Measurements from ENCODE around the gene TRAPPC3L. TPM values are rescaled to one million over a fixed set of nuclear protein-coding genes. Genes with fewer than 3 reads are reported as not detected.

Gene TRAPPC3L
- total and polyA plus RNA-seq, 9 of the 15 experiments (the other 6 are each of a cell fraction or from before 2014, with no cell fraction given) = not detected

DNA sequence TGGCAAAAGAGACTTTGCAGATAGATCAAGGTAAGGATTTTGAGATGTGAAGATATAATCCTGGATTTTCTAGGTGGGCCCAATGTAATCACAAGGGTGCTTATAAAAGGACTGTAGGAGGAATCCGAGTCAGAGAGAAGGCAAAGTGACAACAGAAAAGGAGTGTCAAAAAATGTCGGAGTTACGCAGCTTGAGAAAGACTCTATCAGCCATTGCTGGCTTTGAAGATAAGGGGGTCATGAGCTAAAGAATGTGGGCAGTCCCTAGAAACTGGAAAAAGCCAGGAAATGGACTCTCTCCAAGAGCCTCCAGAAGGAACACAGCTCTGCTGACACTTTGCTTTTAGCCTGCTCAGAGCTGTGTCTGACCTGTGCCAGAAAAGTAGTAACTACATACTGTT, 17.1 kb upstream of the TRAPPC3L start (continued):
- TF ChIP-seq, protein P1, sequence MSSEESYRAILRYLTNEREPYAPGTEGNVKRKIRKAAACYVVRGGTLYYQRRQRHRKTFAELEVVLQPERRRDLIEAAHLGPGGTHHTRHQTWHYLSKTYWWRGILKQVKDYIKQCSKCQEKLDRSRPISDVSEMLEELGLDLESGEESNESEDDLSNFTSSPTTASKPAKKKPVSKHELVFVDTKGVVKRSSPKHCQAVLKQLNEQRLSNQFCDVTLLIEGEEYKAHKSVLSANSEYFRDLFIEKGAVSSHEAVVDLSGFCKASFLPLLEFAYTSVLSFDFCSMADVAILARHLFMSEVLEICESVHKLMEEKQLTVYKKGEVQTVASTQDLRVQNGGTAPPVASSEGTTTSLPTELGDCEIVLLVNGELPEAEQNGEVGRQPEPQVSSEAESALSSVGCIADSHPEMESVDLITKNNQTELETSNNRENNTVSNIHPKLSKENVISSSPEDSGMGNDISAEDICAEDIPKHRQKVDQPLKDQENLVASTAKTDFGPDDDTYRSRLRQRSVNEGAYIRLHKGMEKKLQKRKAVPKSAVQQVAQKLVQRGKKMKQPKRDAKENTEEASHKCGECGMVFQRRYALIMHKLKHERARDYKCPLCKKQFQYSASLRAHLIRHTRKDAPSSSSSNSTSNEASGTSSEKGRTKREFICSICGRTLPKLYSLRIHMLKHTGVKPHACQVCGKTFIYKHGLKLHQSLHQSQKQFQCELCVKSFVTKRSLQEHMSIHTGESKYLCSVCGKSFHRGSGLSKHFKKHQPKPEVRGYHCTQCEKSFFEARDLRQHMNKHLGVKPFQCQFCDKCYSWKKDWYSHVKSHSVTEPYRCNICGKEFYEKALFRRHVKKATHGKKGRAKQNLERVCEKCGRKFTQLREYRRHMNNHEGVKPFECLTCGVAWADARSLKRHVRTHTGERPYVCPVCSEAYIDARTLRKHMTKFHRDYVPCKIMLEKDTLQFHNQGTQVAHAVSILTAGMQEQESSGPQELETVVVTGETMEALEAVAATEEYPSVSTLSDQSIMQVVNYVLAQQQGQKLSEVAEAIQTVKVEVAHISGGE (CRISPR knock-in tag; IDR thresholded peaks at IDR 0.05) = no peak; a peak in 2 of 6 replicates
- TF ChIP-seq, protein P2, sequence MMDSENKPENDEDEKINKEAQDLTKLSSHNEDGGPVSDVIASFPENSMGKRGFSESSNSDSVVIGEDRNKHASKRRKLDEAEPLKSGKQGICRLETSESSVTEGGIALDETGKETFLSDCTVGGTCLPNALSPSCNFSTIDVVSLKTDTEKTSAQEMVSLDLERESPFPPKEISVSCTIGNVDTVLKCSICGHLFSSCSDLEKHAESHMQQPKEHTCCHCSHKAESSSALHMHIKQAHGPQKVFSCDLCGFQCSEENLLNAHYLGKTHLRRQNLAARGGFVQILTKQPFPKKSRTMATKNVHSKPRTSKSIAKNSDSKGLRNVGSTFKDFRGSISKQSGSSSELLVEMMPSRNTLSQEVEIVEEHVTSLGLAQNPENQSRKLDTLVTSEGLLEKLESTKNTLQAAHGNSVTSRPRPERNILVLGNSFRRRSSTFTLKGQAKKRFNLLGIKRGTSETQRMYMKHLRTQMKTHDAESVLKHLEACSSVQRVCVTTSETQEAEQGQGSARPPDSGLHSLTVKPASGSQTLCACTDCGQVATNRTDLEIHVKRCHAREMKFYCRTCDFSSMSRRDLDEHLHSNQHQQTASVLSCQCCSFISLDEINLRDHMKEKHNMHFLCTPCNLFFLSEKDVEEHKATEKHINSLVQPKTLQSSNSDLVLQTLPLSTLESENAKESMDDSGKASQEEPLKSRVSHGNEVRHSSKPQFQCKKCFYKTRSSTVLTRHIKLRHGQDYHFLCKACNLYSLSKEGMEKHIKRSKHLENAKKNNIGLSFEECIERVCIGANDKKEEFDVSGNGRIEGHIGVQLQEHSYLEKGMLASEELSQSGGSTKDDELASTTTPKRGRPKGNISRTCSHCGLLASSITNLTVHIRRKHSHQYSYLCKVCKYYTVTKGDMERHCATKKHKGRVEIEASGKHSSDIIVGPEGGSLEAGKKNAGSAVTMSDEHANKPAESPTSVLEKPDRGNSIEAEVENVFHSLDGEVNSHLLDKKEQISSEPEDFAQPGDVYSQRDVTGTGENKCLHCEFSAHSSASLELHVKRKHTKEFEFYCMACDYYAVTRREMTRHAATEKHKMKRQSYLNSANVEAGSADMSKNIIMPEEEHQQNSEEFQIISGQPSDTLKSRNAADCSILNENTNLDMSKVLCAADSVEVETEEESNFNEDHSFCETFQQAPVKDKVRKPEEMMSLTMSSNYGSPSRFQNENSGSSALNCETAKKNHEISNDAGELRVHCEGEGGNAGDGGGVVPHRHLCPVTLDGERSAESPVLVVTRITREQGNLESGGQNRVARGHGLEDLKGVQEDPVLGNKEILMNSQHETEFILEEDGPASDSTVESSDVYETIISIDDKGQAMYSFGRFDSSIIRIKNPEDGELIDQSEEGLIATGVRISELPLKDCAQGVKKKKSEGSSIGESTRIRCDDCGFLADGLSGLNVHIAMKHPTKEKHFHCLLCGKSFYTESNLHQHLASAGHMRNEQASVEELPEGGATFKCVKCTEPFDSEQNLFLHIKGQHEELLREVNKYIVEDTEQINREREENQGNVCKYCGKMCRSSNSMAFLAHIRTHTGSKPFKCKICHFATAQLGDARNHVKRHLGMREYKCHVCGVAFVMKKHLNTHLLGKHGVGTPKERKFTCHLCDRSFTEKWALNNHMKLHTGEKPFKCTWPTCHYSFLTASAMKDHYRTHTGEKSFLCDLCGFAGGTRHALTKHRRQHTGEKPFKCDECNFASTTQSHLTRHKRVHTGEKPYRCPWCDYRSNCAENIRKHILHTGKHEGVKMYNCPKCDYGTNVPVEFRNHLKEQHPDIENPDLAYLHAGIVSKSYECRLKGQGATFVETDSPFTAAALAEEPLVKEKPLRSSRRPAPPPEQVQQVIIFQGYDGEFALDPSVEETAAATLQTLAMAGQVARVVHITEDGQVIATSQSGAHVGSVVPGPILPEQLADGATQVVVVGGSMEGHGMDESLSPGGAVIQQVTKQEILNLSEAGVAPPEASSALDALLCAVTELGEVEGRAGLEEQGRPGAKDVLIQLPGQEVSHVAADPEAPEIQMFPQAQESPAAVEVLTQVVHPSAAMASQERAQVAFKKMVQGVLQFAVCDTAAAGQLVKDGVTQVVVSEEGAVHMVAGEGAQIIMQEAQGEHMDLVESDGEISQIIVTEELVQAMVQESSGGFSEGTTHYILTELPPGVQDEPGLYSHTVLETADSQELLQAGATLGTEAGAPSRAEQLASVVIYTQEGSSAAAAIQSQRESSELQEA (IDR thresholded peaks at IDR 0.05; ENCODE audit: low read depth) = no peak
- TF ChIP-seq PHF8 (IDR thresholded peaks at IDR 0.05; ENCODE audit: borderline replicate concordance, low read length) (no peak), TRIM28 (IDR thresholded peaks at IDR 0.05) (no peak), BHLHE40 (IDR thresholded peaks at IDR 0.05; ENCODE audit: low read length) (no peak), HNRNPL (IDR thresholded peaks at IDR 0.05; ENCODE audit: low read depth, low read length) (no peak), ZNF507 (tag; conservative IDR thresholded peaks at IDR 0.05) (no peak), CHD2 (IDR thresholded peaks at IDR 0.05; ENCODE audit: low read depth, low read length) (no peak), CXXC5 (CRISPR knock-in tag; IDR thresholded peaks at IDR 0.05) (peak; percentile 77)
- TF ChIP-seq, protein P3, sequence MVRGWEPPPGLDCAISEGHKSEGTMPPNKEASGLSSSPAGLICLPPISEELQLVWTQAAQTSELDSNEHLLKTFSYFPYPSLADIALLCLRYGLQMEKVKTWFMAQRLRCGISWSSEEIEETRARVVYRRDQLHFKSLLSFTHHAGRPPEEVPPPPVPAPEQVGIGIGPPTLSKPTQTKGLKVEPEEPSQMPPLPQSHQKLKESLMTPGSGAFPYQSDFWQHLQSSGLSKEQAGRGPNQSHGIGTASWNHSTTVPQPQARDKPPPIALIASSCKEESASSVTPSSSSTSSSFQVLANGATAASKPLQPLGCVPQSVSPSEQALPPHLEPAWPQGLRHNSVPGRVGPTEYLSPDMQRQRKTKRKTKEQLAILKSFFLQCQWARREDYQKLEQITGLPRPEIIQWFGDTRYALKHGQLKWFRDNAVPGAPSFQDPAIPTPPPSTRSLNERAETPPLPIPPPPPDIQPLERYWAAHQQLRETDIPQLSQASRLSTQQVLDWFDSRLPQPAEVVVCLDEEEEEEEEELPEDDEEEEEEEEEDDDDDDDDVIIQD (CRISPR knock-in tag; IDR thresholded peaks at IDR 0.05) = no peak
- TF ChIP-seq, protein P4, sequence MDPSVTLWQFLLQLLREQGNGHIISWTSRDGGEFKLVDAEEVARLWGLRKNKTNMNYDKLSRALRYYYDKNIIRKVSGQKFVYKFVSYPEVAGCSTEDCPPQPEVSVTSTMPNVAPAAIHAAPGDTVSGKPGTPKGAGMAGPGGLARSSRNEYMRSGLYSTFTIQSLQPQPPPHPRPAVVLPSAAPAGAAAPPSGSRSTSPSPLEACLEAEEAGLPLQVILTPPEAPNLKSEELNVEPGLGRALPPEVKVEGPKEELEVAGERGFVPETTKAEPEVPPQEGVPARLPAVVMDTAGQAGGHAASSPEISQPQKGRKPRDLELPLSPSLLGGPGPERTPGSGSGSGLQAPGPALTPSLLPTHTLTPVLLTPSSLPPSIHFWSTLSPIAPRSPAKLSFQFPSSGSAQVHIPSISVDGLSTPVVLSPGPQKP (CRISPR knock-in tag; IDR thresholded peaks at IDR 0.05) = no peak
- TF ChIP-seq, protein P5, sequence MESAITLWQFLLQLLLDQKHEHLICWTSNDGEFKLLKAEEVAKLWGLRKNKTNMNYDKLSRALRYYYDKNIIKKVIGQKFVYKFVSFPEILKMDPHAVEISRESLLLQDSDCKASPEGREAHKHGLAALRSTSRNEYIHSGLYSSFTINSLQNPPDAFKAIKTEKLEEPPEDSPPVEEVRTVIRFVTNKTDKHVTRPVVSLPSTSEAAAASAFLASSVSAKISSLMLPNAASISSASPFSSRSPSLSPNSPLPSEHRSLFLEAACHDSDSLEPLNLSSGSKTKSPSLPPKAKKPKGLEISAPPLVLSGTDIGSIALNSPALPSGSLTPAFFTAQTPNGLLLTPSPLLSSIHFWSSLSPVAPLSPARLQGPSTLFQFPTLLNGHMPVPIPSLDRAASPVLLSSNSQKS (CRISPR knock-in tag; IDR thresholded peaks at IDR 0.05) = no peak
